Epithelial cell of esophagus (primary cell): ENCODE measurements around the gene WBP2.

ENCODE experiments used
- DNase-seq: peaks from one replicate; pipeline ENCODE4 v3.0.0; 2010; ENCODE audit warnings: low read depth
- H3K4me3 ChIP-seq: 2 replicates; pipeline ENCODE4 v1.5.1; 2011; ENCODE audit warnings: mild to moderate bottlenecking, low read length, control low read depth
- CTCF ChIP-seq: IDR thresholded peaks from 2 replicates; pipeline ENCODE4 v1.5.1; 2011; ENCODE audit warnings: low read depth, mild to moderate bottlenecking, low read length, control low read depth, inconsistent platforms; ENCODE audit not compliant: insufficient read depth; ENCODE audit errors: missing control alignments

The WBP2 gene

GRCh38 chr17:75885431-75885830, 30.3 kb upstream of the WBP2 start:
- no peak for DNase-seq
- TF ChIP-seq CTCF, result no peak
- no peak overlapping the region for H3K4me3 ChIP-seq

- DNase-seq, result no peak
- TF ChIP-seq CTCF, result no peak
- H3K4me3 ChIP-seq, result no peak overlapping the region
These were observed 26.7 kb upstream of the WBP2 start for GRCh38 chr17:75881678-75882454.

GRCh38 chr17:75880266-75880665, 25.1 kb upstream of the WBP2 start:
- no peak for DNase-seq
- H3K4me3 ChIP-seq, result no peak overlapping the region
- TF ChIP-seq CTCF, result no peak

- DNase-seq, result peak; percentile 52
- H3K4me3 ChIP-seq, result peak within 1 kb of the TSS; percentile 48
- peak; percentile 14 for TF ChIP-seq CTCF
These were observed 23.3 kb upstream of the WBP2 start, which contains the start of gene TRIM47 for GRCh38 chr17:75878174-75878998. TSS of gene TRIM47 (minus strand) at chr17:75878581. CDS start at chr17:75878548, 33 bp downstream.

GRCh38 chr17:75877752-75878173, 22.6 kb upstream of the WBP2 start:
- peak overlapping the region; percentile 48 for H3K4me3 ChIP-seq
- TF ChIP-seq CTCF, result peak; percentile 29
- peak; percentile 85 for DNase-seq

GRCh38 chr17:75876938-75877751, 22.0 kb upstream of the WBP2 start:
- DNase-seq, result peak; percentile 79
- H3K4me3 ChIP-seq, result peak overlapping the region; percentile 48
- no peak for TF ChIP-seq CTCF
